NCI-H2227 treated with DMSO at 0.1 percent for 48 hours (cell line): ENCODE measurements around the gene PLEKHM3.

Source experiments
- DNase-seq: peaks from one replicate; lab custom pipeline; 2025; lab: John Stamatoyannopoulos, UW

PLEKHM3 gene, protein sequence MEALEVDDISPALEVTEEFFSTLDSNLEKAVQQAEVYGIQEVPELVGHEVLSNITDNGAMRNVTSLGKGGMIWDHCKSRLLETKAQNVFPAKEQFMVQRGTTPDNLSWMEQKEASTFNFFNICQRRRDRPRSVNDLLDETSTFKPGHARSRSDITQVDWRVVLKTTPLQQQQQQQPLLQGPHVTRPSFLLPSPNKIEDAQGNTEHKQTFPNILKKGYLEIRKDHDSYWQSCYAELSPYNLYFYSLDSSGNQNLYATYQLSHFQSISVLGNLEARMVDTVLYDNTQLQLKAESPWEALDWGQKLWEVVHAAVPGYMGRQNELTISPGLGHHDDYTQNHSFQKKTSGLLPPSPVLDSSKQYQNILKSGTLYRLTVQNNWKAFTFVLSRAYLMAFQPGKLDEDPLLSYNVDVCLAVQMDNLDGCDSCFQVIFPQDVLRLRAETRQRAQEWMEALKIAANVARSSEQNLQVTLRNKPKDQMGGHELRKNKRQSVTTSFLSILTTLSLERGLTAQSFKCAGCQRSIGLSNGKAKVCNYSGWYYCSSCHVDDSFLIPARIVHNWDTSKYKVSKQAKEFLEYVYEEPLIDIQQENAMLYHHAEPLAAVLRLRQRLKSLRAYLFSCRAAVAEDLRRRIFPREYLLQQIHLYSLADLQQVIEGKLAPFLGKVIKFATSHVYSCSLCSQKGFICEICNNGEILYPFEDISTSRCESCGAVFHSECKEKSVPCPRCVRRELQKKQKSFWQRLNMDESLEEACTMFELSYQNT

DNA sequence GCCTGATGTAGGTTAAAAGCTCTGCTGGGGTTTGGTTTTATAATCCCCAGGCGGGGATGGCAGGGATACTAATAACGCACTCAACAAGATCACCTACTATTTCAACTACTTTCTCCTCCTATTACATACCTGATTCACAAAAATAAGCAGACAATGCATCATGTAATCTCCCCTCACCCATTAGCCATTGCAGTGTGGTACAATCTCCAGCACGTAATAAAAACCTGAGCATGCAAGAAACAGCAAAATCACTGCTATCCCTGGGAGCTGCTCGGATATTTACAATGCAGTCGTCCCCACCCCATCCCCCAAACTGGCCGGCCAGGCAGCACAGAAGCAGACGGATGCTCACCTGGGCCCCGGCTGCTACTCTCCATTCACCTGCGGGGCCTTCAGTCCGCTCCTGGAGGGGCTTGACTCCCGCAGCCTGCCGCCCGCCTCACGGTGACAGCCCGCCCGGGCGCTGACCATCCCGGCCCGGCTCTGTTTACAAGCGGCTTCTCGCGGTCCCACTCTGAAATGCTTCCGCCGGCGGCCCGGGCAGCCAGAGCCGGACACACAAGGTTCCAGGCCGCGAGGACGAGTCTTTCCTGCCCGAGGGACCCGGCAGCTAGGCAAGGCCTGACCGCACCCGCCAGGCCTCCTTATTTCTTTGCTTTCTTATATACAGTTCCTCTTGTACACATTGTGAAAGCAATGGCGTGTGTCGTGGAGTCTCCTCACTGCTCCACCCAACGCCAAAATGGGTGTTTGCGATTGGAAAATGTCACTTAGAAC lies at the start of gene PLEKHM3:
Gene PLEKHM3, minus strand, starts transcription at position 491 of the 777 bp plus-strand sequence. CDS start 23,888 bp downstream, outside the sequence.
- peak; percentile 94 for DNase-seq

DNA sequence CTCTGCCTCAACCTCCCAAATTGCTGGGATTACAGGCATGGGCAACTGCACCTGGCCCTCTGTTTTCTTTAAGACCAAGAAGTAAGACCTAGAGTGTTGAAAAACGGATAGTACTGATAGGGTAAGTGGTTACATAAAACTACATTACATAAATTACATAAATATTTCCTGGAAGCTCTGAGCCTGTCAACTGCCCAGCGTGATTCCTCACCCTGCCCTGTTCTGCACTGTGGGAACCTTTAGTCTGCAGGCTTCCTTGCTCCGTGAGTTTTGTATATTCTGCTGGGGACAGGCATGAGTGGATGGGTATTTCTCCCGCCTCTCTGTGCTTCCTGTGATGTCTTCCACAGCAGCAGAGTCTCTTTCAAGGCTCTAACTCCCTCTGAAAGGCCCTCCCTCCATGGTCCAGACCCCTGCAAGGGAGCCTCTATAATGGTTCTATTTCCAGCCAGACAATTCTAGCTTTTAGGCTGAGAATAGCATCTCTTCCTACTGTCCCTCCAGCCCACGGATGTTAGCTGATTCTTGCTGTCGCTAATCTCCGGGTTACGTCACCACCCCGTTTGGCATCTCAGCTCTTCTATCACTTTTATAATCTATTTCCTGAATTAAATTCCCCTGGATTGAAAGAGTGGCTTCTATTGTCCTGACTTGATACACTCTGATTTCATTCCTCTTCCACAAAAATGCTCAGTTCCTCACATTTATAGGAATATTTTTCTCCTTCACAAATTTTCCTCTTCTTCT lies 49.5 kb upstream of the PLEKHM3 start:
- DNase-seq: peak; percentile 68

DNA sequence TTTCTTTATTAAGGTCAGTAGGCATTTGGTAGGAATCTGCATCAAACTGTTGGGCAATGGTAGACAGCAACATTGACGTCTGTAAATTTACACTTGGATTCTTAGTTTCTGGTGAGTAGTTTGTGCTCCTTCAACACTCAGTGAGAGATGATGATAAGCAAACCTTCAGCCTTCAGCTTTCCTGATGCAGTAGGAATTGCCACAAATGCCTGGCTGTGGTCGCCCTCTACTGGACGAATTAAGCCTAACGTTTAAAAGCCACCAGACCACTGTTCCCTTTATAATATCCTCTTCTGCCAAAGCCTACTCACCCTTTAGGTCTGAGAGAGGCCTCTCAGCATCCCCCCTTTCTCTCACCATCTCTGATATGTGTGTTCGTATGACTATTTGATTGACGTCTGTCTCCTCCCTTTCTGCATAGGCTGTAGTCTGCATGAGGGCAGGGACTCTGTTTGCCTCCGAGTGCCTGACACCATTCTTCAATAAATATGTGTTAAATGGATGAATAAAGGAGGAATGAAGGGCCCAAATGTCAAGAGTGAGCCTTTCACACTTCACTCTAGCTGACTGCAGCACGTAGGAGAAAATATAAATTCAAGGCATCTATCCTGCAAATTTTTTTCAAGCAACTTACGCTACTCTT lies 47.0 kb upstream of the PLEKHM3 start:
- peak; percentile 82 for DNase-seq

DNA sequence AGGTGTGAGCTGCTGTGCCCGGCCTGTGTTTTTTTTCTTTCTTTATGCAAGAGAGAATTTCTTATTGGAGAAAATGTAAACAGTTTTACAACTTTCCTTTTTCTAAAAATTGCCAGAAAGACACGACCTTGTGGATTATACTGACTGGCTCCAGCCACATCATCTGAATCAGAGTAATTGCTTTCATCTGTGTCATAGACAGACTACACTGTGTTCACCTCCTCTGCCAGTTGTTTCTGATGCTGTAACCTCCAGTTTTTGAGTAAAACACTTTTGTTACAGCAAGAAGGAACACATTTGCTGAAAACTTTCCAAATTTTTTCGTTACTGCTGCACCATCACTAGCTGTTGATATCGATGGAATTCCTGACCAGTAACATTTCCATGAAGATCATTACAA lies 43.9 kb upstream of the PLEKHM3 start:
- DNase-seq: no peak

DNA sequence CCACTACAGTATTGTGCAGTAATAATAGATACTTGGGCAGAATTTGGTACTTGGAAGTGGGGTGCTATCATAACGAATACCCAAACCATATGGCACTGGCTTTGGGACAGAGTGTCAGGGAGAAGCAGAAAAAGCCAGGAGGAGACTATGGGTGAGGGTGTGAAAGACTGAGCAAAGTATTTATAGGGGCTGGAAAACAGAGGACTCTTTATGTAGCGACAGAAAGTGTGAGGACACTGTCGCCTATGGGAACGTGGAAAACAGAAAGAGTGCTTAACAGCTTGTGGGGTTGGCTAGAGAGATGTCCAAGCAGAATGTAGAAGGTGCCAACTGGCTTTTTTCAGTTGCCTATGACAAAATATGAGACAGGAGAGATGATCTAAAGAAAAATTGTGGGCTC lies 40.7 kb upstream of the PLEKHM3 start:
- no peak for DNase-seq

DNA sequence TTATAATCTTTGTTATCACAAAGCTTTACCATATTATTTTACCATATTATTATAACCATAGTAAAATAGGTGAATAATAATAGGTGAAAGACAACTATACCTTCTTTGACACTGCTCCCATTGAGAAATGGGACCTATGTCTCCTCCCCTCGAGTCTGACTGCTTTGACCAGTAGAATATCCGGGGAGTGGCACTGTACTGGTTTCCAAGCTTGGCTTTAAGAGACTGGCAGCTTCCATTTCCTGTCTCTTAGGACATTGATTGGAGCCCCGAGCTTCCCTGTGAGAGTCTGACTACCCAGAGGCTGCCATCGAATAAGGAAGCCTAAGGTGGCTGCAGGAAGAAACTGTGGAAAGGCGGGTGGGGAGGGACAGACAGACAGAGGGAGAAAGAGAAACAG lies 40.1 kb upstream of the PLEKHM3 start:
- no peak for DNase-seq

DNA sequence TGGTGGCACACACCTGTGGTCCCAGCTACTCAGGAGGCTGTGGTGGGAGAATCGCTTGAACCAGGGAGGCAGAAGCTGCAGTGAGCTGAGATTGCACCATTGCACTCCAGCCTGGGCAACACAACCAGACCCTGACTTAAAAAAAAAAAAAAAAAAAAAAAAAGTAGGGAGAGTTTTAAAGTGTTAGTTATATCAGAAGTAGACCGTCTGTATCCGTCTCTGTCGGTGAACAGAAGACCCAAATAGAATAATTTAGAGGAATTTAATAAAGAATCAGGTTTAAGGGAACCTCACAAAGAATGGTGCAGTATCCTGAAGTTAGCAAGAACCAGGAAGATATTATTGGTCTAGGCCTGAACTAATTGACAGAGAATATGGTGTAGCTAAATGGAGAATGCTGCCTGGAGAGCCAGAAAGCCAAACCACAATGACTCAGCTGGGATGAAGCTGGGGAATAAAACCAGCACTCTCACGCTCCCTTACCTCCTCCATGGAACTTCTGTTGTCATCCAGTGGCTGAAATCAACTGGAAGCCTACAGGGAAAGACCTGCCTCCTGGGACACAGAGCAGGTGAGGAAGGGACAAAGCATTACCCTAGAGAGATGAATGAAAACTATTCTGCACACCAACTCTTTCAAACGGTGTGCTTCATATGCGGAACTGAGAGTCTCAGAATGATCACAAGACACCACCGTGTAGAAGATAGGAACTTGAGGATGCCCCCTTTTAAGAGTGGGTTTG lies 39.1 kb upstream of the PLEKHM3 start:
- DNase-seq: no peak

DNA sequence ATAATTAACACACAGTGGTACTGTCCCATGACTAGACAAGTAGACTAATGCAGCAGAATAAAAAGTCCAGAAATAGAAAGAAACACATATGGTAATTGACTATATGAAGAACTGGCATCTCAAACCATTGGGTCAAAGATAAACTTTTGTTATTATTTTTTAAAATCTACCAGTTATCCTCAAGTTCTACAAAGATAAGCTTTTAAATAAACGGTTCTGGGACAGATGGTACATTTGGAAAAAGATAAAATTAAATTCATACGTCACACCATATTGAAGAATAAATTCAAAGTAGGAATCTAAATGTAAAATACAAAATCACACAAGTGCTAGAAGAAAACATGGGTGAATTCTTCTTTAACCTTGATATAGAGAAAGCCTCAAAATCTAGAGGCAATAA lies 37.6 kb upstream of the PLEKHM3 start:
- no peak for DNase-seq

DNA sequence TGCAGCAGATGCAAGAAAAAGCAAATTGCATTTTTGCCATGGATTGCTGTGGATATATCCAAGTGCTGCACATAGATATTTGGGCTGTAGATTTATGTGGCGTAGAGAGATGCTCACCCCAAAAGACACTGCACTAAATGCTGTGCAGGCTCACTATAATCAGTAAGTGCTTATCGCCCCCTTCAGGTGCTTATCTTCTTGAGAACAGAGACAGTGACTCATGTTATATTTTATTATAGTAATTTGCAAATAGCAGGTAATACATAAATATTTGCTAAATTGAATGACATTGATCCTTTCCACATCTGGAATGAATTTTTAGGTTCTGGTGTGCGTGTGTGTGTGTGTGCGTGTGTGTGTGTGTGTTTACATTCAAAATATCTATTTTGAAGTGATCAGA lies 36.8 kb upstream of the PLEKHM3 start:
- DNase-seq: peak; percentile 56

DNA sequence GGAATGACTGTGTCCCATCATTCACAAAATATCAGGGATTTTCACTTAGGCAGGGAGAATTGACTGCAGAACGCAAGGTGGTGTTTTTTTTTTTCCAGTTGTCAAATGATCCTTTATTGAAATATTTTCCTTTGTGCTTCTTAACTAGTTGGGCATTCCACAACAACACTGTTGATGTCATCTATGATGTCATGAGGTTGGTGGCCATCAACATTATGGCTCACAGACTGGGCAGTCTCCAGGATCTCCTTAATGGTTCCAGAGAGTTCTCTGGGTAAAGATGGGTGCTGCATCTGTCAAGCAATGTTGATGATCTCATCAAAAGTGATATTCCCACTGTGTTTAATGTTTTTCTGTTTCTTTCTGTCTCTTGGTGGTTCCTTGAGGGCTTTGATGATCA lies 31.8 kb upstream of the PLEKHM3 start:
- no peak for DNase-seq

DNA sequence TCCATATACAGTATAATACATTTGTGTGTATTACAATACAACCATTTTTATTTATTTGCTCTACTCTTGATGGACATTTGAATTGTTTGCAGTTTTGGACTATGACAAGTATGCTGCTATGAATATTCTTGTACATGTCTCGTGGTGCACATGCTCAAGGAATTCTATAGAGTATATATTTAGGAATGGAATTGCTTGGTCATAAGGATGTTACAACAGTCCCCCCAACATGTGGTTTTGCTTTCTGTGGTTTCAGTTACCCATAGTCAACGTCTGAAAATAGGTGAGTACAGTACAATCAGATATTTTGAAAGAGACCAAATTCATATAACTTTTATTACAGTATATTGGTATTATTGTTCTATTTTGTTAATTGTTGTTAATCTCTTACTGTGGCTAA lies 24.1 kb upstream of the PLEKHM3 start:
- no peak for DNase-seq

DNA sequence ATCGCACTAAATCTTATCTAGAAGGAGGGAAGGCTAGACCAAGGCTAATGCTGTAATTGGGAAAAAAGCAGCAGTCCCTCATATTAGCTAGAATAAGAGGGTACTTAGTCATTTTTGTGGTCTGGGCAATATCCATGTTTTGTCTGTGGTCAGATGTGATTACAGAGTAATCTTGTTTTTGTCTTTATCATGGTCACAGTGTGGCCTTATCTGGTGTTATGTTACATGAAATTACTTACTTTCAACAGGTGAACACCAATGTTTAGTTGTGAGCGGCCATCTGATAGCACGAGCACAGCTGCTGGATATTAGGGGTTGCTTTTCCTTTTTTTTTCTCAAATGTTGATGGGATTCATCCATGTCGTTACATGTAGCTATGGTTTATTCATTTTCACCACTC lies 23.7 kb upstream of the PLEKHM3 start:
- DNase-seq: no peak

DNA sequence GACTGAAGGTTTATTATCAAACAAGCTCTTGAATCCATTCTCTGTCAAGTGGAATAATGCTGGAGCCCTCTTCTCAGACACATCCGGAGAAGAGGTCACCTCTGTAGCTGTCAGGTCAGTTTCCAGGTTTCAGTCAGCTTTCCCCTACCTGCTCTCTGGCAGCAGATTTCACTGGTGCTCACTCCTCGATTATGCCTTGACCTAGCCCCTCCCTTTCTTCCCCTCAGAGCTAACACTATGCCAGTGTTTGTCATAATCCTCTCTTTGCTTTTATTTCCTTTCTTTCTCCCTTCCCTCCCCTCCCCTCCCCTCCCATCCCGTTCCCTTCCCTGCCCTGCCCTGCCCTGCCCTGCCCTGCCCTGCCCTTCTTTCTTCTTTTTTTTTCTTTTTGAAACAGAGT lies 22.5 kb upstream of the PLEKHM3 start:
- peak; percentile 77 for DNase-seq

DNA sequence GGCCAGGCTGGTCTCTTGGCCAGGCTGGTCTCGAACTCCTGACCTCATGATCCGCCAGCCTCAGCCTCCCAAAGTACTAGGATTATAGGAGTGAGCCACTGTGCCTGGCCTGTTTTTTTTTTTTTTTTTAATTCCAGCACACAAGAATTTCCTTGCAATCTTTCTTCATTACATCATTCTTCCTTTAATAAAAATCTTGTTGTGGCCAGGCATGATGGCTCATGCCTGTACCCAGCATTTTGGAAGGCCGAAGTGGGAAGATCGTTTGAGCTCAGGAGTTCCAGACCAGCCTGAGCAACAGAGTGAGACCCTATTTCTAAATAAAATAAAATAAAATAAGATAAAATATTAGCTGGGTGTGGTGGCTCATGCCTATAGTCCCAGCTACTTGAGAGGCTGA lies 21.4 kb upstream of the PLEKHM3 start:
- no peak for DNase-seq

DNA sequence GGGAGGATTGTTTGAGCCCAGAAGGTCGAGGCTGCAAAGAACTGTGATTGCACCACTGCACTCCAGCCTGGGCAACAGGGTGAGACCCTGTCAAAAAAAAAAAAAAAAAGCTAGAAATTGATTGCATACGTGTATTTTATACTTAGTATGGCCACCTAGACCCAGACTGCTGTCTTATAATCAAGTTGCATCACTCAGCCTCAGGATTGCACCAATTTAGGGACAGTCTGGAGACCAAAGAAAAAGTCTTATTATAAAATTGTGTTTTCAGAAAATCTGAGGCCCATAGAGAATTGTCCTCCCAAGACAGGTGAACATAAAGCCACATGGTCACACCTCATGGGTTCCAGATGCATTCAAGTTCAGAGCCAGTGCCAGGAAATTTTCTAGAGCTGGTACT lies 17.1 kb upstream of the PLEKHM3 start:
- DNase-seq: no peak

DNA sequence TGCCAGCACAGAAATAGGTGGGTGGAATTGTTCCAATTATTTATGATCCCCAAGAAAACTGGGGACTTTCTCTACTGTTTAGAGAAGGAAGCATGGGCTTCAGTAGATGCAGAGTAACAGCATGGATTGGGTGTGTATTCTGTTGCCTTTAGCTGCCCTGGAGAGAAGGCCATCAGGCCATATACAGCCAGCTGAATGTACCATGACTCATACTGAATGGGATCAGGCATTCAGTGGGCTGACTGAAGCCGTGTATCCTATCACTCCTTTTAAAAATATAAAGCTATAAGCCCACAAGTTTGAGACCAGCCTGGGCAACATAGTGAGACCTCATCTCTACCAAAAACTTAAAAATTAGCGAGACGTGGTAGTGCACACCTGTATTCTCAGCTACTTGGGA lies 16.7 kb upstream of the PLEKHM3 start:
- no peak for DNase-seq

DNA sequence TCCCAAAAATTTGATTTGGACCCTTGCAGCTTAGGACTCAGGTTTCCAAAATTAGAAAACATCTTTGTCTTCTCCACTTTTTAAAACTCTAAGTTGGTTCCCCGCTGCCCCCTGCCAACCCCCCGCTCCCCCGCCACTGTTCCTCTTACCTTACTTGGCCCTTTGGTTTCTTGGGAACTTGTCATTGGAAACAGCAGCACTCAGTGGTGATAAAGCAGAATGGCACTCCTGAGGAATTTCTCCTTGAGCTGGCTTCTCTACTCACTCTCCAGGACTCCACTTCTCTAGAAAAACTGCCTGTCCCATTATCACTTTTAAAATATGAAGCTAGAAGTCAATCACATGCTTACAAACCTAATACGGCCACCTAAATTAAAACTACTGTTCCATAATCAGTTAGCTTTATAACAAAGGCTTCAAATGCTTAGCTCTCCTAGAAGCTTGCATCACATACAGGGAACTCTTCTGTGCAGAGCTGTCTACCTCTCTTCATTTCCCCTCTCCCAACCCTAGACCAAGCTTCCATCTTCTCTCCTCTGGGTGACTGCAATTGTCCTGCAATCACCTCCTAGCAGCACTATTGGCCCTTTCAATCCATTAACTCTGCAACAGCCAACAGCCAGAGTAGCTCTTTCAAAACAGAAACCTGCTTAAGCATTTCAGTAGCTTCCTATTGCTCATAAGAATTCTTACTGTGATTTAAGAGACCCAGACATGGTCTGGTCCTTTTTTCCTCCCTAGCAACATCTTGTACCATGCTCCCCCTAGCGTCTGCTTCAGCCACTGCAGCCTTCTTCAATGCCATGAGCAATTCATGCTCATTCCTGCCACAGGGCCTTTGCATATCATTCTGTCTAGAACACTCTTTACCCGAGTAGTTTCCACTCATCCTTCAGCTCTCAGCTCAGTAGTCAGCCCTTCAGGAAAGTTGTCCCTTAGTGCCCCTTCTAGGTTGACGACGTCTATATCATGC lies 15.2 kb upstream of the PLEKHM3 start:
- peak; percentile 90 for DNase-seq

DNA sequence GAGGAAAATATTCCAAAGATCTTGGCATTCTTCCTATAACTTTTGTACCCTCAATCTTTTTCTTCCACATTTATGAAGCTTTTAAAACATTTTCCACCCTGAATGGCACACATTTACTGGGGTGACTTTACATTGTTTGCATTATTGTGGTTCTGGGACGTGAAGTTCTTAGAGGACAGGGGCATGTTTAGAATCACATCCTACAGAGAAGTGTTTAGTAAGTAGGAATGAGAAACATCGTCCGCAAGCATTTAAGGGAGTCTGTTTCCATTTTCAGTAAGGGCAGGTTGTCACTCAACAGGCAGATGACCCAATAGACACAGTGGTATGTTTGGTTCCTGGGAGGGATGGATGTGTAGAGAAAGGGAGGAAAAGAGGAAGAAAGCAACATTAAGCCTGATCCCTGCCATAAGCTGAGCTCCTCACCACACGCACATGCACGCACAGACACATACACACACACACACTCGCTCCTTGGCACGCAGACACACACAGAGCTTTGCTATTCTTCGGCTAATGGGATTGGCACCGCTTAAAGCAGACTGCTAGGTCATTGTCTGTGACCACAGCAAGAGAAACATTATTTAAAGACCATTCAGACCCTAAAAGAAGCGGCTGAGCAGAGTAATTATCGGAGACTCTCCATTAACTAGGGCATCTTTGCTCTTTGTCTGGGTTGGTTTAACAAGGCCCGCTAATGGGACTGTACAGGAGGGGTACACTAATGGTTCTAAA lies 14.2 kb upstream of the PLEKHM3 start:
- DNase-seq: peak; percentile 88
